Type B pancreatic cell (in vitro differentiated cells): ENCODE measurements around the gene ARMC2. TPM values are rescaled to one million over a fixed set of nuclear protein-coding genes. Genes with fewer than 3 reads are reported as not detected.

ENCODE experiments used
- DNase-seq: peaks from one replicate; pipeline ENCODE4 v3.0.0; 2021; ENCODE audit warnings: mixed read lengths; ENCODE audit not compliant: unreplicated experiment; ENCODE audit errors: extremely low spot score
- H3K27ac Mint-ChIP-seq: 2 replicates; pipeline ENCODE4 v1.8.0; 2021; ENCODE audit warnings: mild to moderate bottlenecking, mixed read lengths
- H3K27me3 Mint-ChIP-seq: 2 replicates; pipeline ENCODE4 v1.8.0; 2021; ENCODE audit warnings: mixed read lengths
- H3K36me3 Mint-ChIP-seq: 2 replicates; pipeline ENCODE4 v1.8.0; 2021; ENCODE audit warnings: mixed read lengths
- H3K4me1 Mint-ChIP-seq: one replicate; pipeline ENCODE4 v1.8.0; 2021; ENCODE audit warnings: mixed read lengths; ENCODE audit not compliant: unreplicated experiment
- H3K4me3 Mint-ChIP-seq: 2 replicates; pipeline ENCODE4 v1.8.0; 2021; ENCODE audit warnings: mild to moderate bottlenecking, mixed read lengths
- H3K9me3 Mint-ChIP-seq: 2 replicates; pipeline ENCODE4 v1.8.0; 2021; ENCODE audit warnings: mixed read lengths
- total RNA-seq: library from RNA; stranded (reverse); gene quantifications from 2 replicates; pipeline ENCODE4 v1.2.1, GENCODE V29; 2021; ENCODE audit warnings: low replicate concordance
- TF ChIP-seq, protein P1 (sequence below): fragments of 200-600 bp; sonication (generic); conservative IDR thresholded peaks from 2 replicates; pipeline ENCODE4 v1.5.0; 2021; ENCODE audit warnings: antibody characterized with exemption, mild to moderate bottlenecking

Gene ARMC2
- total RNA-seq, 1 donor from 2014 or later, result 15.5 TPM

DNA sequence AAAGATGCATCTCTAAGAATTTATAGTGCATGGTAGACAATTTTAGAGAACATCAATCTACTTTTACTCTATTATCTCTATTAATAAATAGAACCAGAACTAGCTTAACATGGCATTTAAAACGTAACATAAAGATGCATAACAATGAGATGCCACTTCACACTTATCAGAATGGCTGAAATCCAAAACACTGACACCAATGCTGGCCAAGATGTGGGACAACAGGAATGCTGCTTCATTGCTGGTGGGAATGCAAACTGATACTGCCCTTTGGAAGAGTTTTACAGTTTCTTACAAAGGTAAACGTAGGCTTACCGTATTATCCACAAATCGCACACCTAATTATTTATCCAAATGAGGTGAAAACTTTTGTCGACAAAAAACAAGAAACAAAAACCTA, 151.2 kb downstream of the ARMC2 start:
- H3K4me1 Mint-ChIP-seq, result peaks cover 27% of the 10 kb centered on the region
- DNase-seq, result no peak
- peaks cover 29% of the 10 kb centered on the region for H3K36me3 Mint-ChIP-seq
- H3K27me3 Mint-ChIP-seq, result no peaks in the 10 kb centered on the region
- H3K9me3 Mint-ChIP-seq, result no peaks in the 10 kb centered on the region
- H3K4me3 Mint-ChIP-seq, result no peak overlapping the region
- H3K27ac Mint-ChIP-seq, result no peak overlapping the region
- TF ChIP-seq, protein P1, sequence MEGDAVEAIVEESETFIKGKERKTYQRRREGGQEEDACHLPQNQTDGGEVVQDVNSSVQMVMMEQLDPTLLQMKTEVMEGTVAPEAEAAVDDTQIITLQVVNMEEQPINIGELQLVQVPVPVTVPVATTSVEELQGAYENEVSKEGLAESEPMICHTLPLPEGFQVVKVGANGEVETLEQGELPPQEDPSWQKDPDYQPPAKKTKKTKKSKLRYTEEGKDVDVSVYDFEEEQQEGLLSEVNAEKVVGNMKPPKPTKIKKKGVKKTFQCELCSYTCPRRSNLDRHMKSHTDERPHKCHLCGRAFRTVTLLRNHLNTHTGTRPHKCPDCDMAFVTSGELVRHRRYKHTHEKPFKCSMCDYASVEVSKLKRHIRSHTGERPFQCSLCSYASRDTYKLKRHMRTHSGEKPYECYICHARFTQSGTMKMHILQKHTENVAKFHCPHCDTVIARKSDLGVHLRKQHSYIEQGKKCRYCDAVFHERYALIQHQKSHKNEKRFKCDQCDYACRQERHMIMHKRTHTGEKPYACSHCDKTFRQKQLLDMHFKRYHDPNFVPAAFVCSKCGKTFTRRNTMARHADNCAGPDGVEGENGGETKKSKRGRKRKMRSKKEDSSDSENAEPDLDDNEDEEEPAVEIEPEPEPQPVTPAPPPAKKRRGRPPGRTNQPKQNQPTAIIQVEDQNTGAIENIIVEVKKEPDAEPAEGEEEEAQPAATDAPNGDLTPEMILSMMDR, result no peak

DNA sequence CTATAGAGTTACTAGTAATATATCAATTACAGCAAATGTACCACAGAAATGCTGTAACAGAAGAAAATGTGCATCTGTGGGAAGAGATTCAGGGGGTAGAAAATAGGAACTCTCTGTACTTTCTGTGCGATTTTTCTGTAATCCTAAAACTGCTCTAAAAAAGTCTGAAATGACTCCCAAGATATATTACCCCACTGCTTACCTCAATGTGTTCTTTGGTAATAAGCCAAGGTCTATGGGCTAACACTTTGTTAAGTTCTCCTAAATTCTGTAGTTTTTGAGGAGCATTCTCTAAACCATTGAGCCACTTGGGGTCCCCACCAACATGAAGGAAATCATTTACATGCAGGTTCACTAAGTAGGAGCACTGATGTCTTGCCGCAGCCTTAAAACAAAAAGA, 152.1 kb downstream of the ARMC2 start:
- Mint-ChIP-seq H3K36me3 (peaks cover 27% of the 10 kb centered on the region), H3K4me1 (peaks cover 27% of the 10 kb centered on the region), H3K4me3 (no peak overlapping the region), H3K27me3 (no peaks in the 10 kb centered on the region), H3K27ac (no peak overlapping the region), H3K9me3 (no peaks in the 10 kb centered on the region)
- TF ChIP-seq, protein P1, result no peak
- no peak for DNase-seq

DNA sequence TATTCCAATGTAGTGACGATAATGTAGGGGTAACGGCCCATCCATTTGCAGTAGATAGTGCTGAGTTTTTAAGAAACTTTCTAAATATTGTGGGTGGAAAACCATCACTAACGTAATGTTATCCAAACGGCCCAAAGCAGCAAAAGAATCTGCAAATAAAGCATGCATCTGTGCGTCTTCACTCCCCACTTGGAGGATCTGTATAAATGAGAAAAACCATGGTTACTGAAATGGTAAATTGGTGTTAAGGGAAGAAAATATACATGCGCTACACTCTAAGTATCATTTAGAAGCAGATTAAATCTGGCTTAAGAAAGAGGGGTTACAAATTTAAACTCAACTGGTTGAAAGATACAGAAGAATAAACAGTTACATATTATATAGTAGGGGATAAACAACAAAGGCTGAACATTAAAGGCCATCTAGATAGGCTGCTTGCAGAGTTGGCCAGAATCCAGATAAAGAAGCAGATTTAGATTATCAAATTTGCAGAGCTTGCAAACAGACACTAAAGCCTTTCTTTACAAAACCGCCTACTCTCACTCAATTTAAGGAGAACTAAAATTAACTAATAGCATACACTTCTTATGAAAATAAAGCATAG, 153.2 kb downstream of the ARMC2 start:
- no peaks in the 10 kb centered on the region for H3K9me3 Mint-ChIP-seq
- H3K4me3 Mint-ChIP-seq, result no peak overlapping the region
- H3K27ac Mint-ChIP-seq, result no peak overlapping the region
- DNase-seq, result no peak
- no peaks in the 10 kb centered on the region for H3K27me3 Mint-ChIP-seq
- H3K4me1 Mint-ChIP-seq, result peaks cover 24% of the 10 kb centered on the region
- peaks cover 22% of the 10 kb centered on the region for H3K36me3 Mint-ChIP-seq
- TF ChIP-seq, protein P1, result no peak

DNA sequence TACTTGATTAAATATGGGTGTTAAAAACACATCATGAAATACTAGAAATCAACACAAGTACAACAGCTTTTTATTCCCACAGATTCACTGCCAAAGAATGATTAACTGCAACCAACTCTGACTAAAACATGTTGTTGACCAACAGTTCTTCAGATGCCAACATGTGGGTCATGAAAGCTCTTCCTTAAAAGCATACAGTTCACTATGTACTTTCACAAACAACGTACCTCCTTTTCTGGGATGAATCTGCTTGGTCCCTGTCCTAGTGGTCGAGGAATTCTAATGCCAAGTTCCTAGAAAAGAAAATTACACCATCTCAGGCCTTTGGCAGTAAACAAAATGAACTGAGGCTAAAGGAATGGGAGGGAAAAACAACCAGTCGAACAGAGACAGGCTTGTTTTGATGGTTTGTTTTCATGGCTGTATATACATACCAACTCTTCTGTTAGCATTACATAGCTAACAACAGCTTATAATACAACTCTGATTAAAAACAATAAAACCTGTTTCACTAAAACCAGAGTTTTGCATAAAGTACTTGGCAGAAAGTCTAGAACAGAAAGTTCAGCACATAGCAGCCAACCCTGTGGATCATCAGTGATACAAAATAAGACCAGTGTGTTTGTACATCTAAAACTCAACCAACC, 154.0 kb downstream of the ARMC2 start:
- Mint-ChIP-seq H3K4me1 (peaks cover 31% of the 10 kb centered on the region), H3K27ac (no peak overlapping the region), H3K4me3 (no peak overlapping the region), H3K9me3 (no peaks in the 10 kb centered on the region), H3K36me3 (peaks cover 19% of the 10 kb centered on the region), H3K27me3 (no peaks in the 10 kb centered on the region)
- no peak for DNase-seq
- TF ChIP-seq, protein P1, result no peak

DNA sequence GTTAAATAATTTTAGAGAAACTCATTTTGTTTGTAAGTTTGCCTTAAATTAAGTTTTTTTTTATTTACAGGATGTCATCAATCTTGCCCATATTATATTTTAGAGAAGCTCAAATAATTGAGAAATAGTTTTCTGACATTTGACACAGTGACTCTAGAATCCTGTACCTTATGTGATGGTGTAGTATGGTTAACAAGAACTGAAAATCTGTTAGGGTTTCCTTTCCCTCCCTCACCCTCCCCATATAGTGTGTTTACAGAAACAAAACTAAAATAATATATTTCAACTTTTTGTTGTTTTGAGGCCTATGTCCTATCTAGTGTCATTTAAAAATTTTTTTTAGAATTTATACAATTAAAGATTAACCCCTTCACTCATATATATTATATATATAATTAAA, 154.7 kb downstream of the ARMC2 start:
- no peak for DNase-seq
- no peaks in the 10 kb centered on the region for H3K27me3 Mint-ChIP-seq
- H3K27ac Mint-ChIP-seq, result no peak overlapping the region
- H3K9me3 Mint-ChIP-seq, result no peaks in the 10 kb centered on the region
- peaks cover 35% of the 10 kb centered on the region for H3K4me1 Mint-ChIP-seq
- TF ChIP-seq, protein P1, result no peak
- no peak overlapping the region for H3K4me3 Mint-ChIP-seq
- H3K36me3 Mint-ChIP-seq, result peaks cover 18% of the 10 kb centered on the region
